Transverse colon (tissue), 4 donors: Measurements from ENCODE around the gene SAMM50. TPM values are rescaled to one million over a fixed set of nuclear protein-coding genes. Genes with fewer than 3 reads are reported as not detected.

ENCODE experiments used
- DNase-seq: peaks from one replicate; pipeline ENCODE4 v3.0.0-alpha.2; 2019
- H3K27ac ChIP-seq, 4 donors: fragments of 200-600 bp; sonication (generic); 2 replicates each; pipeline ENCODE4 v1.5.1; 2016 to 2018; ENCODE audit warnings: inconsistent platforms in 4 of 4
- H3K27me3 ChIP-seq: fragments of 200-600 bp; sonication (generic); 2 replicates; pipeline ENCODE4 v1.5.1; 2017; ENCODE audit warnings: inconsistent platforms
- H3K36me3 ChIP-seq, 4 donors: fragments of 200-600 bp; sonication (generic); 2 replicates each; pipeline ENCODE4 v1.5.1; 2017 to 2019; ENCODE audit warnings: inconsistent platforms in 4 of 4
- H3K4me1 ChIP-seq, 4 donors: fragments of 200-600 bp; sonication (generic); 2 replicates each; pipeline ENCODE4 v1.5.1; 2017 to 2020; ENCODE audit warnings: inconsistent platforms in 4 of 4
- H3K4me3 ChIP-seq, 4 donors: fragments of 200-600 bp; sonication (generic); 1 replicate in 1 of 4; 2 replicates in 3 of 4; pipeline versions ENCODE4 v1.5.1 to v1.6.1; 2017 to 2019; ENCODE audit warnings: inconsistent platforms in 4 of 4
- H3K9me3 ChIP-seq, 2 donors: fragments of 200-600 bp; sonication (generic); 2 replicates each; pipeline ENCODE4 v1.5.1; 2017 to 2019; ENCODE audit warnings: inconsistent platforms in 2 of 2
- EP300 ChIP-seq: sonication (generic); formaldehyde crosslinking; IDR thresholded peaks from one replicate; pipeline ENCODE4 v1.6.1; 2017; ENCODE audit warnings: antibody characterized with exemption, low read depth
- POLR2A ChIP-seq: fragments of 450-650 bp; IDR thresholded peaks from one replicate; pipeline ENCODE4 v1.6.1; 2016; ENCODE audit warnings: antibody characterized with exemption, mild to moderate bottlenecking, moderate library complexity
- POLR2AphosphoS5 ChIP-seq, 3 donors: sonication (generic); formaldehyde crosslinking; IDR thresholded peaks; one replicate each; pipeline ENCODE4 v1.6.1; 2016; ENCODE audit warnings: antibody characterized with exemption in 3 of 3
- WGBS, 2 donors: methylation state at CpG; one replicate each; pipeline ENCODE4 v1.1.5; 2018; ENCODE audit warnings: low coverage in 1 of 2; 5-methylcytosine and 5-hydroxymethylcytosine counted together
- in situ Hi-C, 4 donors: fragments of 200-750 bp; cut with MboI; loops; one replicate each; pipeline versions ENCODE4 v1.15.0 to v1.15.1; 2017; ENCODE audit warnings: low sequenced_read_pairs in 3 of 4, low pct_ligation_motif_present in 1 of 4, low pct_unique_long_range_greater_than_20kb in 1 of 4
- intact Hi-C: fragments of 100-400 bp; cut with DNase I; formaldehyde crosslinking; loops from one replicate; pipeline ENCODE4 v1.15.1; 2023; ENCODE audit warnings: low total_unique reads
- total RNA-seq, 4 donors: library from RNA; depleted of rRNA; stranded (reverse); fragments of >200 nt; gene quantifications; one replicate each; pipeline ENCODE4 v1.1.0, GENCODE V29; 2016
- TF ChIP-seq, protein P1 (sequence below), 5 experiments: fragments of 200-600 bp in 3 of 5; fragments of 450-650 bp in 2 of 5; sonication (generic) in 3 of 5; IDR thresholded peaks; 1 replicate in 2 of 5; 2 replicates in 3 of 5; pipeline ENCODE4 v1.5.1; 2016 to 2017; ENCODE audit warnings: antibody characterized with exemption in 5 of 5, inconsistent platforms in 3 of 5, mild to moderate bottlenecking in 2 of 5, moderate library complexity in 1 of 5

Gene SAMM50
- 10 to 100 TPM in 3 of 4 donors, 1 to 10 TPM in 1; 9.0 to 82.6 (median 33.3) TPM for total RNA-seq

DNA sequence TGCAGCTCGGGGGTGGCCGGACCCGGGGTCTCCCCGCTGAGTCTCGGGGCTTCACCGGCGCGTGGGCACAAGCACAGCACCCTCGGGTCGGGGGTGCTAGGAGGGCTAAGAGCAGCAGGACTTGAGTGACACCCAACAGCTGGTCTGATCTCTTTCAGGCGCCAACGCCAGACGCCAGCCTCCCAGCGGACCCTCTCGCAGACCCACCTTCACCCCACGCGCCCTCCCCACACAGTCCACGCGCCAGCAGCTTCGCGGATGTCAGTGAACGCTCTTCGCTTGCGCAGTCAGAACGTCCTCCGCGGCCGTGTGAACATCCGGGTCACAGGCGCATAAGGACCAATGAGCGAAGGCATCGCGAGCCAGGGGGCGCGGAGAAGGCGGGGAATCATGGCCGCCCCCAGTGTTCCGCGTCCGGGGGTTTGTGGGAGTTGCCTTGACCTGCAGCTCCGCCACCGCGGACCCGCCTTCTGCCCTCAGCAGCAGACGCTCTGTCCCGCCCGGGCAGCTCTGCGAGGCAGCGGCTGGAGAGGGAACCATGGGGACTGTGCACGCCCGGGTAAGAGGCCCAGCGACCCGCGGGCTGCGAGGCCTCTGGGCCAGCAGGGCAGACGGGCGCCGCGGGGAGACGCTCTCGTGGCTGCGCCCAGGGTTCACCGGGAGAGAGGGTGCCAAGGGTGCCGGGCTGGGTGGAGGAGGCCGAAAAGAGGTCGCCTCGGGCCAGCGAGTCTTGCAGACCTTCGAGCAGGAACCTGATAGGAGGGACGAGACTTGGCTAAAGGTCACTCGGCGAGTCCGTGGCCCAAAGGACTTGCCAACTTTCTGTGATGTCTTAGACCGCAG, at the start of gene SAMM50:
SAMM50 (plus strand) TSS at position 403 of the 843 bp plus-strand sequence; CDS start at position 539, 136 bp downstream.
- Histone ChIP-seq H3K36me3 (no peaks in the 10 kb centered on the region), H3K9me3 (no peaks in the 10 kb centered on the region), H3K27me3 (no peaks in the 10 kb centered on the region), H3K4me3 (peak within 1 kb of the TSS; percentile 71 to 84 (median 77)), H3K27ac (peak within 1 kb of the TSS; percentile 85 to 95 (median 92)), H3K4me1 (peaks cover 11 to 29% (median 21%) of the 10 kb centered on the region in 4 donors)
- intact Hi-C loops (no loop called here), in situ Hi-C loops (no loop called here)
- DNase-seq: peak; percentile 94
- TF ChIP-seq, protein P1, sequence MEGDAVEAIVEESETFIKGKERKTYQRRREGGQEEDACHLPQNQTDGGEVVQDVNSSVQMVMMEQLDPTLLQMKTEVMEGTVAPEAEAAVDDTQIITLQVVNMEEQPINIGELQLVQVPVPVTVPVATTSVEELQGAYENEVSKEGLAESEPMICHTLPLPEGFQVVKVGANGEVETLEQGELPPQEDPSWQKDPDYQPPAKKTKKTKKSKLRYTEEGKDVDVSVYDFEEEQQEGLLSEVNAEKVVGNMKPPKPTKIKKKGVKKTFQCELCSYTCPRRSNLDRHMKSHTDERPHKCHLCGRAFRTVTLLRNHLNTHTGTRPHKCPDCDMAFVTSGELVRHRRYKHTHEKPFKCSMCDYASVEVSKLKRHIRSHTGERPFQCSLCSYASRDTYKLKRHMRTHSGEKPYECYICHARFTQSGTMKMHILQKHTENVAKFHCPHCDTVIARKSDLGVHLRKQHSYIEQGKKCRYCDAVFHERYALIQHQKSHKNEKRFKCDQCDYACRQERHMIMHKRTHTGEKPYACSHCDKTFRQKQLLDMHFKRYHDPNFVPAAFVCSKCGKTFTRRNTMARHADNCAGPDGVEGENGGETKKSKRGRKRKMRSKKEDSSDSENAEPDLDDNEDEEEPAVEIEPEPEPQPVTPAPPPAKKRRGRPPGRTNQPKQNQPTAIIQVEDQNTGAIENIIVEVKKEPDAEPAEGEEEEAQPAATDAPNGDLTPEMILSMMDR (IDR thresholded peaks at IDR 0.05): no peak
- TF ChIP-seq POLR2AphosphoS5 (IDR thresholded peaks at IDR 0.05) (peak; percentile 77 to 89 (median 88)), POLR2A (peak; percentile 71)
- WGBS, 2 donors: 0% methylated on average over 34 of the region's 74 CpGs; no CpG with 5 or more reads in 1 of the 2 donors

DNA sequence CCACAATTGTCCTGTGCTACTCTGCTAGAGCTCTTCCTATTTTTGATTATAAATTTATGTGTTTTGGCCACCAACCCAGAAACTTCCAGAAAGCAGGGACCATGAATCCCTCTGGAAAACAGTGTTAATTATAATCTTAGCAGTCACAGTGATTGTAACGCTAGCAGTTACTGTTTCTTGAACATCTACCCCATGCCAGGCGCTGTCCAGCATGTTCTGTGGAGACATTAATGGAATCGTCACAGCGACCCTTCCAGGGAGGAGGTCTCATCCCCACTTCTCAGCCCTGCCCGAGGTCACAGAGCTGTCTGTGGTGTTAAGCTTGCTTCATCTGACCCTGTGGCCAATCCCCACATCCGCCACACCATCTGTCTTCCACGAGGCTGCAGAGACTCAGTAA, 49.6 kb upstream of the SAMM50 start:
- intact Hi-C loops: no loop called here
- H3K4me1 ChIP-seq: no peaks in the 10 kb centered on the region
- in situ Hi-C loops: no loop called here
- H3K36me3 ChIP-seq: no peaks in the 10 kb centered on the region
- H3K9me3 ChIP-seq: no peaks in the 10 kb centered on the region
- WGBS, 2 donors: 52 to 54% methylated on average over 4 to 7 of the region's 7 CpGs
- TF ChIP-seq, protein P1 (IDR thresholded peaks at IDR 0.05): no peak
- TF ChIP-seq POLR2AphosphoS5 (IDR thresholded peaks at IDR 0.05) (no peak), EP300 (no peak), POLR2A (no peak)
- H3K4me3 ChIP-seq: no peak overlapping the region
- H3K27me3 ChIP-seq: peaks cover 8% of the 10 kb centered on the region
- no peak for DNase-seq
- H3K27ac ChIP-seq: no peak overlapping the region

DNA sequence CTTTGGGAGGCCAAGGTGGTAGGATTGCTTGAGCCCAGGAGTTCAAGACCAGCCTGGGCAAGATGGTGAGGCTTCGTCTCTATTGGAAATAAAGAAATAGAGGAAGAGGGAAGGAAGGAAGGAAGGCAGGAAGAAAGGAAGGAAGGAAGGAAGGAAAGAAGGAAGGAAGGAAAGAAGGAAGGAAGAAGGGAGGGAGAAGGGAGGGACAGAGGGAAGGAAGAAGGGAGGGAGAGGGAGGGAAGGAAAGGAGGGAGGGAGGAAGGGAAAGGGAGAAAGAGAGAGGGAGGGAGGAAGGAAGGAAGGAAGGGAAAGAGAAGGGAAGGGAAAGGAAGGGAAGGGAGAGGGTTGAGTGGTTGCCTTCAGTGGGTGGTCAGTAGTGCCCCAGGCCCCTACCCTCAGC, 45.5 kb upstream of the SAMM50 start:
- in situ Hi-C loops: no loop called here
- no peak overlapping the region for H3K27ac ChIP-seq
- WGBS, 2 donors: 77% methylated on average over 1 of the region's 1 CpG; no CpG with 5 or more reads in 1 of the 2 donors
- TF ChIP-seq, protein P1 (IDR thresholded peaks at IDR 0.05): no peak
- TF ChIP-seq POLR2AphosphoS5 (IDR thresholded peaks at IDR 0.05) (no peak), EP300 (no peak), POLR2A (no peak)
- intact Hi-C loops: no loop called here
- no peak for DNase-seq
- no peaks in the 10 kb centered on the region for H3K4me1 ChIP-seq
- no peak overlapping the region for H3K4me3 ChIP-seq
- peaks cover 3% of the 10 kb centered on the region for H3K27me3 ChIP-seq
- H3K36me3 ChIP-seq: no peaks in the 10 kb centered on the region
- H3K9me3 ChIP-seq: no peaks in the 10 kb centered on the region

DNA sequence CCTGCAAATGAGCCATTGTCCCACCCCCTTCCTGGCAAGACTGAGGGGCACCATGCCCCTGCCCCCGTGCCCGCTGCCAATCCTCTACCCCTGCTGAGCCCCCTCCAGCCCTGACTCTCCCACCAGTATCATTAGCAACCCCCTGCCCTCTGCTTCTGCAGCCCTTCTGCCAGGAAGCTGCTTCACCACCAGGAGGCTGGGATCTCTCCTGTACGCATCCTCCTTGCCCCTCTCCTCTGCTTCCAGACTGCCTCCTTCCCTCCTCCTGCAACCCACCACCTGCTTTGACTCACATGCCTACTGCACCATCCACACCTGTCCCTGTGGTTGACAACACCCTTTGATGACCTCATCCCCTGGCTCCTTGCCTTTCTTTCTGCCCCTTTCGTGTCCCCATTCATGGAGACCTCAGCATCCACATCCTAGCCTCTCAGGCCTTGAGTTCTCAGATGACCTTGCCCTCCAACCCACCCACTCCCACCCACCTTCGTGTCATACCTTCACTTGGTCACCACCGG, 45.0 kb upstream of the SAMM50 start:
- in situ Hi-C loops: no loop called here
- Histone ChIP-seq H3K27me3 (peaks cover 5% of the 10 kb centered on the region), H3K36me3 (no peaks in the 10 kb centered on the region), H3K4me3 (no peak overlapping the region), H3K27ac (no peak overlapping the region), H3K9me3 (no peaks in the 10 kb centered on the region), H3K4me1 (no peaks in the 10 kb centered on the region)
- intact Hi-C loops: no loop called here
- 36 to 58% methylated on average over 3 to 6 of the region's 6 CpGs for WGBS, 2 donors
- DNase-seq: no peak
- TF ChIP-seq POLR2A: no peak
